Left ventricle myocardium inferior (tissue), 1 donor: Measurements from ENCODE around the gene IGF1. TPM values are rescaled to one million over a fixed set of nuclear protein-coding genes. Genes with fewer than 3 reads are reported as not detected.
A peak's percentile ranks its signal among the peaks of the same experiment; 100 is the strongest.
"Not testable (repeated sequence)": the region's sequence is repeated elsewhere in the genome, so short reads cannot be mapped to it uniquely, and the experiment has no call there.

Source experiments
- DNase-seq: peaks from one replicate; pipeline ENCODE4 v3.0.0-alpha.2; 2020
- H3K27ac ChIP-seq: fragments of 200-600 bp; replicated peaks from 2 replicates; pipeline ENCODE4 v1.8.0; 2021
- H3K27me3 ChIP-seq: fragments of 200-600 bp; 2 replicates; pipeline ENCODE4 v1.8.0; 2021; ENCODE audit warnings: low read depth
- H3K36me3 ChIP-seq: fragments of 200-600 bp; 2 replicates; pipeline ENCODE4 v1.8.0; 2021
- H3K4me1 ChIP-seq: fragments of 200-600 bp; 2 replicates; pipeline ENCODE4 v1.8.0; 2021
- H3K4me3 ChIP-seq: fragments of 200-600 bp; 2 replicates; pipeline ENCODE4 v1.8.0; 2021; ENCODE audit warnings: mild to moderate bottlenecking, moderate library complexity
- H3K9me3 ChIP-seq: fragments of 200-600 bp; replicated peaks from 2 replicates; pipeline ENCODE4 v1.8.0; 2021
- intact Hi-C: fragments of 100-400 bp; cut with micrococcal nuclease; formaldehyde crosslinking; loops from one replicate; pipeline ENCODE4 v1.11.0; 2022
- total RNA-seq: library from RNA; stranded (reverse); fragmentation: NEBNext Ultra II Directional; extraction: Animal tissue kit (Norgen Biotek cat#: 25700); gene quantifications from one replicate; pipeline ENCODE4 v1.2.1, GENCODE V29; 2021
- TF ChIP-seq, protein P1 (sequence below): fragments of 200-600 bp; IDR thresholded peaks from 2 replicates; pipeline ENCODE4 v1.8.0; 2021; ENCODE audit warnings: antibody characterized with exemption, mild to moderate bottlenecking, borderline replicate concordance
- donor health status: DM: no; HTN: yes; CAD: no; lungs with severe emphysema.

The IGF1 gene
- total RNA-seq, 1 donor from 2014 or later: 5.8 TPM

DNA sequence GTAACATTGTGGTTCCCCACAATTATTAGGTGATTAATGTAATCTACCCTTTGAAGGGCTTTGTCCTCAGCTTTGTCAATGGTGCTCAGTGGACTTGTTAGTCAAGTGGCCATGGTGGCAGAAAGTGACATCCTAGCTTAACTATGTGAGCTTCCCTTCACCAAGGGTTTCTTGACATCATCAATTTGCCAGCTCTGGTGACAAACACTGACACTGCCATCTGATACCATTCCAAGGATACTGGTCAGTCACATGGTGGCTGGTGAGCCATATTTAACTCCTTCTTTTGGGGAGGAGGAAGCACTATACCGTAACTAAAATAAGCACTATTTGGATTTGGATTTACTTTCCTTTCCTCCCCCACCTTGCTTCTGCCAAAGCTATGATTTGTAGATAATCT, 115.7 kb downstream of the IGF1 start:
- intact Hi-C loops: no loop called here
- Histone ChIP-seq H3K36me3 (no peaks in the 10 kb centered on the region), H3K27me3 (no peaks in the 10 kb centered on the region), H3K9me3 (no peaks in the 10 kb centered on the region), H3K4me3 (no peak overlapping the region), H3K4me1 (no peaks in the 10 kb centered on the region), H3K27ac (no peak overlapping the region)
- TF ChIP-seq, protein P1, sequence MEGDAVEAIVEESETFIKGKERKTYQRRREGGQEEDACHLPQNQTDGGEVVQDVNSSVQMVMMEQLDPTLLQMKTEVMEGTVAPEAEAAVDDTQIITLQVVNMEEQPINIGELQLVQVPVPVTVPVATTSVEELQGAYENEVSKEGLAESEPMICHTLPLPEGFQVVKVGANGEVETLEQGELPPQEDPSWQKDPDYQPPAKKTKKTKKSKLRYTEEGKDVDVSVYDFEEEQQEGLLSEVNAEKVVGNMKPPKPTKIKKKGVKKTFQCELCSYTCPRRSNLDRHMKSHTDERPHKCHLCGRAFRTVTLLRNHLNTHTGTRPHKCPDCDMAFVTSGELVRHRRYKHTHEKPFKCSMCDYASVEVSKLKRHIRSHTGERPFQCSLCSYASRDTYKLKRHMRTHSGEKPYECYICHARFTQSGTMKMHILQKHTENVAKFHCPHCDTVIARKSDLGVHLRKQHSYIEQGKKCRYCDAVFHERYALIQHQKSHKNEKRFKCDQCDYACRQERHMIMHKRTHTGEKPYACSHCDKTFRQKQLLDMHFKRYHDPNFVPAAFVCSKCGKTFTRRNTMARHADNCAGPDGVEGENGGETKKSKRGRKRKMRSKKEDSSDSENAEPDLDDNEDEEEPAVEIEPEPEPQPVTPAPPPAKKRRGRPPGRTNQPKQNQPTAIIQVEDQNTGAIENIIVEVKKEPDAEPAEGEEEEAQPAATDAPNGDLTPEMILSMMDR: no peak
- DNase-seq: no peak

DNA sequence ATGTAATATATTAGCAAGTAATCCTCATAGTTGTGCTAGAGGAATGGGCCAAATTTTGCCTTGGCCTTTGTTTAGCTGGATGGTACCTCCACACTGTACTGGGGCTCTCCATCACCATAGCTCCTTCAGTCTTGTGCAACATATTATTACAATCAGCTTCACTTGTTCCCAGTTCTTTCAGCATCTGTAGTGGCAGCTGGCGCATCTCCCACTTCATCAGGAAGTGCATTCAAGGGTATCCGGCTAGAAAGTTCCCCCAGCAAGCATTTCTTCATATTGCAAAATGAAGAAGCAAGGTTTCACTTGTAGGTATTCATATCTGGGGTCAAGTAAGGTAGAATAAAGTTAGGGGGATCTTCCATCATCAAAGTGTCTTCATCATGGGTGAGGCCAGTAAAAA, 123.7 kb downstream of the IGF1 start:
- Histone ChIP-seq H3K4me3 (no peak overlapping the region), H3K27ac (no peak overlapping the region), H3K4me1 (no peaks in the 10 kb centered on the region), H3K9me3 (peaks cover 18% of the 10 kb centered on the region), H3K27me3 (no peaks in the 10 kb centered on the region), H3K36me3 (no peaks in the 10 kb centered on the region)
- TF ChIP-seq, protein P1: no peak
- intact Hi-C loops: no loop called here
- no peak for DNase-seq

DNA sequence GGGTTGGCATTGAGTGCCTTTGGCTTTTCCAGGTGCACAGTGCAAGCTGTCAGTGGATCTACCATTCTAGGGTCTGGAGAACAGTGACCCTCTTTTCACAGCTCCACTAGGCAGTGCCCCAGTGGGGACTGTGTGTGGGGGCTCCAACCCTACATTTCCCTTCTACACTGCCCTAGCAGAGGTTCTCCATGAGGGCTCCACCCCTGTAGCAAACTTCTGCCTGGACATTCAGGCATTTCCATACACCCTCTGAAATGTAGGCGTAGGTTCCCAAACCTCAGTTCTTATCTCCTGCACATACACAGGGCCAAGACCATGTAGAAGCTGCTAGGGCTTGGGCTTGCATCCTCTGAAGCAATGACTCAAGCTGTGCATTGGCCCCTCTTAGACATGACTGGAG, 126.1 kb downstream of the IGF1 start:
- H3K27ac ChIP-seq, H3K27me3 ChIP-seq, H3K36me3 ChIP-seq, DNase-seq, H3K4me3 ChIP-seq, intact Hi-C loops: not testable (repeated sequence)
- H3K4me1 ChIP-seq: peaks cover 12% of the 10 kb centered on the region
- peaks cover 18% of the 10 kb centered on the region for H3K9me3 ChIP-seq

DNA sequence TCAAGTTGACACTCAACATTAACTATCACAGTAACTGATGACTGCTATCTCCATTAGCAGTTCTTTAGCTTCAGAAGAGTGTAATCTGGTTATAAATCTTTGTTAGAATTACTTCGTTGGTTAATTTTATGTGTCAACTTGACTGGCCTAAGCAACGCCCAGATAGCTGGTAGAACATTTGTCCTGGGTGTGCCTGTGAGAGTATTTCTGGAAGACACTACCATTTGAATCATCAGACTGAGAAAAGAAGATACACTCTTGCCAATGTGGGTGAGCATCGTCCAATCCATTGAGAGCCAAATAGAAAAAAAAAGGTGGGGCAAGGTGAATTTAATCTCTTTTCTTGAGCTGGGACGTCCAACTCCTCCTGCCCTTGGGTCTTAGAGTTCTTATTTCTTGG, 129.0 kb downstream of the IGF1 start:
- no peak for DNase-seq
- Histone ChIP-seq H3K4me1 (peaks cover 20% of the 10 kb centered on the region), H3K27ac (no peak overlapping the region), H3K27me3 (no peaks in the 10 kb centered on the region), H3K36me3 (no peaks in the 10 kb centered on the region), H3K4me3 (no peak overlapping the region), H3K9me3 (peaks cover 18% of the 10 kb centered on the region)
- TF ChIP-seq, protein P1: no peak
- intact Hi-C loops: no loop called here

DNA sequence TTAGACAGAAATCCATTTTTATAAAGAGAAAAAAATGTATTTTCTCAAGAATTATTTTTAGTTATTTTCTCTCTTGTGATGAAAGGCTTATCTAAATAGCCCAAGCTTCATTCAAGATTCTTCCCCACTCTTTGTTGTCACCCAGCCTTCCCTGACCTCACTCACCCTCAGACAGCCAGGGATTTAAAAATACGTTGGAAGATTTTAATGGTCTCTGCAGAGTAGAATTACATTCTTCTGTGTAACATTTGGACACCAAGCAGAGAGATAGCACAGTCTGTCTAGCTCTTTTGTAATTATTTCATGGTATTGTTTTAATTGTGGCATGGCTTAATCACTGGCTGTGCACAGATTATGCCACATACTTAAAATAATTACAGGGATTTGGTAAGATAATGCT, 130.3 kb downstream of the IGF1 start:
- H3K36me3 ChIP-seq: no peaks in the 10 kb centered on the region
- H3K4me3 ChIP-seq: no peak overlapping the region
- intact Hi-C loops: no loop called here
- no peaks in the 10 kb centered on the region for H3K27me3 ChIP-seq
- TF ChIP-seq, protein P1: no peak
- DNase-seq: no peak
- H3K9me3 ChIP-seq: peaks cover 18% of the 10 kb centered on the region
- H3K4me1 ChIP-seq: peaks cover 20% of the 10 kb centered on the region
- peak overlapping the region; percentile 2 for H3K27ac ChIP-seq

DNA sequence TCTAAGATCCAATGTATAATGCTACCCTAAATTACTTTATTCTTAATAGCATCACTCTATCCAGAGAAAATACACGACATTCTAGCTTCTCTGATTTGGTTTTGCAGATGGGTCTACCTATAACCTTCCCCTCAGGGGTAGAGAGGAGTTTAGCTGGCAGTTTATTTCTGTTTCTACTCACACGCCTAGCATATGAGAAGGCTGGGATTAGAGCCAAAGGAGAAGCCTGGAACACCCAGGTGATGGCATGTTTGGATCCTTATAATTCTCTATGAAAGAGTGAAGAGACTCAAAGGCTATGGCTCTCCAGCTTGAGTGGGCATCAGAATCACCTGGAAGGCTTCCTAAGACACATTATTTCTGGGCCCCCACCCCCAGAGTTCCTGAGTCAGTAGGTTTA, 131.3 kb downstream of the IGF1 start:
- Histone ChIP-seq H3K4me1 (peaks cover 20% of the 10 kb centered on the region), H3K27me3 (no peaks in the 10 kb centered on the region), H3K27ac (no peak overlapping the region), H3K4me3 (no peak overlapping the region), H3K36me3 (no peaks in the 10 kb centered on the region), H3K9me3 (peaks cover 12% of the 10 kb centered on the region)
- intact Hi-C loops: no loop called here
- DNase-seq: no peak
- TF ChIP-seq, protein P1: no peak
